Measurements from ENCODE around the gene ID4. TPM values are rescaled to one million over a fixed set of nuclear protein-coding genes. Genes with fewer than 3 reads are reported as not detected.
"Not testable (repeated sequence)": the region's sequence is repeated elsewhere in the genome, so short reads cannot be mapped to it uniquely, and the experiment has no call there.

ID4 gene
- total and polyA plus RNA-seq, 8 donors: 27.5 to 55.7 (median 41.9) TPM

DNA sequence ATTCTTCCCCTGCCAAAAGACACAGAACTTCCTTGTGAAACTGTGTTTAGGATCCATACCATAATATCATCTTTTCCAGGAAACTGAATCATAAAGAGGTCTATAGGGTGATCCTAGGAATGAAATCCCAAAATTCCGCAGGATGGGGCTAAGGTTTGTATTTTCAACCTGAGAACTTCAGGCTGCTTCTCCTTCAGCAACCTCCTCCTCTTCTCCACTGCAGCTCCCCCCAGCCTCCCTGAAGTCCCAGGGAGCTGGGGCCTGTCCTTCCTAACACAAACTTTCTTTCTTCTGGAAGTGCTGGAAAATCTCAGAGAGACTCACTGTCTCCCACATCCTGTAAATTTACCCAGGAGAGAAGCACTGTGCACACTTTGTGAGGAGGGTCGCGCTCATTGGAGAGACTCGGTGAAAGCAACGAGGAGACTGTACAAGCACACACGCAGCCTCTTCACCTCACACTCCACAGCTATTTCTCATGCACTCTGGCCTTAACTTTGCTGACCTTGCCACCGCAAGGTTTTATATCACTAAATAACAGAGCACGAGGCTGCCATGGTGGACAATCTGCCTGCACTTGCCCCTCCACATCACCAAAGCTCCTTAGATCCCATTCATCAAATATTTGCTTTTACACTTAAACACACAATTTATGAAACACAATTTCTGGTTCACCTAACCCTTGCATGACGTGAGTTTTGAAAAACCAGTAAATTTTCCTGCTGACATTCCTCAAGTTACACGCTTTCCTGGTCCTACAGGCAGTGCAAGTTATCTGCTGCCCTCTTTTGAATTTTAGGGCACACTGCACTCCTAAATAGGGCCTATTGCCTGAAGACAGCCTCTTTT, 14.3 kb downstream of the ID4 start:
- peaks cover 0 to 5% of the 10 kb centered on the region in 2 donors for H3K4me1 ChIP-seq
- no peaks in the 10 kb centered on the region for H3K9me3 ChIP-seq
- peak in 2 of 4 donors; percentile 63 to 85 for DNase-seq
- no peaks in the 10 kb centered on the region for H3K36me3 ChIP-seq
- no peaks in the 10 kb centered on the region for H3K27me3 ChIP-seq
- H3K4me3 ChIP-seq: no peak overlapping the region
- H3K27ac ChIP-seq: no peak overlapping the region
- peak; percentile 98 for ATAC-seq
- intact Hi-C loops (cut with DNase I): no loop called here
- TF ChIP-seq, protein P1, sequence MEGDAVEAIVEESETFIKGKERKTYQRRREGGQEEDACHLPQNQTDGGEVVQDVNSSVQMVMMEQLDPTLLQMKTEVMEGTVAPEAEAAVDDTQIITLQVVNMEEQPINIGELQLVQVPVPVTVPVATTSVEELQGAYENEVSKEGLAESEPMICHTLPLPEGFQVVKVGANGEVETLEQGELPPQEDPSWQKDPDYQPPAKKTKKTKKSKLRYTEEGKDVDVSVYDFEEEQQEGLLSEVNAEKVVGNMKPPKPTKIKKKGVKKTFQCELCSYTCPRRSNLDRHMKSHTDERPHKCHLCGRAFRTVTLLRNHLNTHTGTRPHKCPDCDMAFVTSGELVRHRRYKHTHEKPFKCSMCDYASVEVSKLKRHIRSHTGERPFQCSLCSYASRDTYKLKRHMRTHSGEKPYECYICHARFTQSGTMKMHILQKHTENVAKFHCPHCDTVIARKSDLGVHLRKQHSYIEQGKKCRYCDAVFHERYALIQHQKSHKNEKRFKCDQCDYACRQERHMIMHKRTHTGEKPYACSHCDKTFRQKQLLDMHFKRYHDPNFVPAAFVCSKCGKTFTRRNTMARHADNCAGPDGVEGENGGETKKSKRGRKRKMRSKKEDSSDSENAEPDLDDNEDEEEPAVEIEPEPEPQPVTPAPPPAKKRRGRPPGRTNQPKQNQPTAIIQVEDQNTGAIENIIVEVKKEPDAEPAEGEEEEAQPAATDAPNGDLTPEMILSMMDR (IDR thresholded peaks at IDR 0.05): peak; percentile 69 to 87

DNA sequence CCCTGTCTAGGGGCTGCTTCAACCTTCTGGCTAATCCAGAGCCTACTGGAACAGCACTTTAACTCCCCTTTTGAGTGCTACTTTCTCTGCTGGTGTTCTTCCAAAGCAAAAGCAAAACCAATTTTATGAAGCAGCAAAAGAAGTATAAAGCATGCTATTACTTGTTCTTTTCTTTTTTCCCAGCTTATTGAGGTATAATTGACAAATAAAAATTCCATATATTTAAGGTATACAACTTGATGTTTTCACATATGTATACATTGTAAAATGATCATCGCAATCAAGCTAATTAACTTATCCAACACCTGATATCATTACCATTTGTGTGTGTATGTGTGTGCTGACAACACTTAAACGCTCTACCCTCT, 14.9 kb downstream of the ID4 start:
- peaks cover 0 to 5% of the 10 kb centered on the region in 2 donors for H3K4me1 ChIP-seq
- intact Hi-C loops (cut with DNase I): no loop called here
- TF ChIP-seq, protein P1 (IDR thresholded peaks at IDR 0.05): no peak
- no peaks in the 10 kb centered on the region for H3K27me3 ChIP-seq
- ATAC-seq (no peak), DNase-seq (no peak)
- H3K4me3 ChIP-seq: no peak overlapping the region
- H3K36me3 ChIP-seq: no peaks in the 10 kb centered on the region
- H3K27ac ChIP-seq: no peak overlapping the region
- H3K9me3 ChIP-seq: no peaks in the 10 kb centered on the region

DNA sequence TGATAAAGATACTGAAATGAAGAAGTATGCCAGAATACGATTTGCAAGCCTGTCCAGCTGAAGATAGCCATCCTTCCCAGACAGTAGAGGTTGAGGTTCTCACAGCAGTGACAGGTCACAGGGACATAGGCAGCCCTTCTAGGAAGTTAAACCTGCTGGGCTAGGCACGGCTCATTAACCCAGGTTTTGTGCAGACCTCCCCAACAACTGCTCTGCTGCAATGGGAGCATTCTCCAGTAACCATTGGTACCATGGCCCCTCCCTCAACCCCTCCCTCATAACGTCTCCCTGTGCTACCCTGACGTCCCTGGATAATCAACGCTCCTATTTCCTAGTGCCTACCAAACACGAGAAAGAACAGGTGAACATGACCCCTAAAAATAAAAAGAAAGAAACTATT, 15.8 kb downstream of the ID4 start:
- intact Hi-C loops (cut with DNase I): no loop called here

DNA sequence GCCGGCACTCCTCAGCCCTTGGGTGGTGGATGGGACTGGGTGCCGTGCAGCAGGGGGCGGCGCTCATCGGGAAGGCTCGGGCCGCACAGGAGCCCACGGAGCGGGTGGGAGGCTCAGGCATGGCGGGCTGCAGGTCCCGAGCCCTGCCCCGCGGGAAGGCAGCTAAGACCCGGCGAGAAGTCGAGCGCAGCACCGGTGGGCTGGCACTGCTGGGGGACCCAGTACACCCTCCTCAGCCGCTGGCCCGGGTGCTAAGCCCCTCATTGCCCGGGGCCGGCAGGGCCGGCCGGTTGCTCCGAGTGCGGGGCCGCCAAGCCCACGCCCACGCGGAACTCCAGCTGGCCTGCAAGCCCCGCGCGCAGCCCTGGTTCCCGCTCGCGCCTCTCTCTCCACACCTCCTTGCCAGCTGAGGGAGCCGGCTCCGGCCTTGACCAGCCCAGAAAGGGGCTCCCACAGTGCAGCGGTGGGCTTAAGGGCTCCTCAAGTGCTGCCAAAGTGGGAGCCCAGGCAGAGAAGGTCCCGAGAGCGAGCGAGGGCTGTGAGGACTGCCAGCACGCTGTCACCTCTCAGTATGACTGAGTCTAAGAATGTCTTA, 17.3 kb downstream of the ID4 start:
- ATAC-seq; H3K4me3 ChIP-seq; H3K36me3 ChIP-seq; DNase-seq; H3K27ac ChIP-seq; H3K9me3 ChIP-seq; H3K4me1 ChIP-seq; H3K27me3 ChIP-seq; intact Hi-C loops (cut with DNase I): not testable (repeated sequence)

More for the DNA sequence above, 15.8 kb downstream of the ID4 start:
- Histone ChIP-seq H3K4me1 (peaks cover 0 to 5% of the 10 kb centered on the region in 2 donors), H3K36me3 (no peaks in the 10 kb centered on the region), H3K4me3 (no peak overlapping the region), H3K27ac (no peak overlapping the region), H3K27me3 (no peaks in the 10 kb centered on the region), H3K9me3 (no peaks in the 10 kb centered on the region)
- DNase-seq: no peak
- TF ChIP-seq, protein P1 (IDR thresholded peaks at IDR 0.05): no peak
- ATAC-seq: no peak

- Histone ChIP-seq H3K9me3 (no peaks in the 10 kb centered on the region), H3K36me3 (no peaks in the 10 kb centered on the region), H3K4me3 (no peak overlapping the region), H3K27ac (no peak overlapping the region), H3K27me3 (no peaks in the 10 kb centered on the region), H3K4me1 (peaks cover 0 to 5% of the 10 kb centered on the region in 2 donors)
- intact Hi-C loops (cut with DNase I): no loop called here
- TF ChIP-seq, protein P1 (IDR thresholded peaks at IDR 0.05): no peak
- DNase-seq: no peak
- no peak for ATAC-seq
Observed at GRCh38 chr6:19855536-19855935, 18.4 kb downstream of the ID4 start.
